ENCODE results near the gene THRA.
A peak's percentile ranks its signal among the peaks of the same experiment; 100 is the strongest.

Gene THRA

DNA sequence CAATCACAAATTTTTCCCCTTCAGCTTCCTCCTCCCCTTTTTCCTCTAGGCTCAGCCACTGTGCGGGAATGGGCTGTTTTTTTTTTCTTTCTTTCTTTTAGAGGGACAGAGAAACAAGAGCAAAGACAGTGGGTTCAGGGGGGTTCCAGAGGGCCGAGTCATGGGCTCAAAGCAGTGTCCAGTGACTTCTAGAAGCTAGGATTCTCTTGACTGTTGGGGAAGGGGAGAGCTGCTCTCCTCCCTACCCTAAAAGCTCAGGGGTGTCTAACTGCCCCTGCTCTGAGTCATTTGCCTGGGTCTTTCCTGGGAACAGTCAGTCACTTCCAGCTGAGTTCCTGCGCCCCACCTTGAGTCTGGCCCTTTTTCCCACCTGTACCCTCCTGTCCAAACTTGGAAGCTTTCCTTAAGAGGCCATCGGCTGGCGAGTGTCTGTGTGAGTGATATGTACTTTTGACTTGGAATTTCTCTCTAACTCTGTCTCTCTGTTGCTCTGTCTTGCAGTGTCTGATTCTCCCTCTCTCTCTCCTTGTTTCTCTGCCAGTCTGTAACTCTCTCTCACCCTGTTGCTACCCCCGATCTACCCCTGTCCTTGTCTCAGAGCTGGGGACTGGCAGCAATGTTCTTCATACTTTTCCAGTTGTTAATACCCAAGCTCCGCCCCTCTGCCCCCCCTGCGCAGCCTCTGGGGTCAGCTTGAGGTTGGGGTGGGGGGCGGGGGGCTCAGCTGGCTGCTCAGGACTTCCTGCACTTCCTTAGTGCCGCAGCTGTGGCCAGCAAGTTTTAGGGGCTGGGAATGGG is 2.4 kb downstream of the THRA start:
- DNase-seq = peak; percentile 75

DNA sequence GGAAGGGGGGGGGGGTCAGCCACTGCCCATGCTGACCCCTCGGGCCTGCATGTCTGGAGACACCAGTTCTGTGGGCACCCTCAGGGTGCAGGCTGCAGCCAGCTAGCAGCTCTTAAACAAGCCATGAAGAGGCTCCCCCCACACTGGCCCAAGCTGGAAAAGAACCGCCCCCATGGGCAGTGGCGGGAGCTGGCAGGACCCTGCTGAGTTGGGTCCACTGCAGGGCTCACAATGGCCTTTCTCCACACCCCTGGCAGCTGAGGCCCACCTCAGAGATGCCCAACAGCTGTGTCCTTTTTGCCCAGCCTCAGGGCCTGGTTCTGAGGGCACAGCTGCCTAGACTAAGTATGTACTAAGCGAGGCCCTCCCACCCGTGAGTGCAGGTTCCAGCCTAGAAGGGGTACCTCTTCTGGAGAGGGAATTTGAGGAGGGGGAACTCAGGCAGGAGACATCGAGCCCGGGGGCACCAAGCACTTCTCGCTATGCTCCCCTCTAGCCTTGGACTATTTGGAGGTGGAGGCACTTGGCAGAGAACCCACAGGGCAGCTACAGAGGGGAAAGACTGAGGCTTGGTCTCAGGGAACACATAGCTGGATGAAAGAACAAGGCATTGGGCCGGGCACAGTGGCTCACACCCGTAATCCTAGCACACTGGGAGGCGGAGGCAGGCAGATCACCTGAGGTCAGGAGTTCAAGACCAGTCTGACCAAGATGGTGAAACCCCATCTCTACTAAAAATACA is 3.2 kb downstream of the THRA start:
- DNase-seq = no peak

DNA sequence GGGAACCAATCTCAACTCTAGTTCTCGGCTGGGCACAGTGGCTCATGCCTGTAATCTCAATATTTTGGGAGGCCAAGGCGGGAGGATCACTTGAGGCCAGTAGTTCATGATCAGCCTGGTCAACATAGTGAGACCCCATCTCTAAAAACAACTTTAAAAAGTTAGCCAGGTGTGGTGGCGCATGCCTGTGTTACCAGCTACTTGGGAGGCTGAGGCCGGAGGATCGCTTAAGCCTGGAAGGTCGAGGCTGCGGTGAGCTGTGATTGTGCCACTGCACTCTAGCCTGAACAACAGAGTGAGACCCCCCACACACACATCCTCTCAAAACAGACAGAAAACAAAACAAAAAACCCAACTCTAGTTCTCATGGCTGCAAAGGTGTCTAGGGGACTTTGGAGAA is 4.9 kb downstream of the THRA start:
- no peak for DNase-seq

DNA sequence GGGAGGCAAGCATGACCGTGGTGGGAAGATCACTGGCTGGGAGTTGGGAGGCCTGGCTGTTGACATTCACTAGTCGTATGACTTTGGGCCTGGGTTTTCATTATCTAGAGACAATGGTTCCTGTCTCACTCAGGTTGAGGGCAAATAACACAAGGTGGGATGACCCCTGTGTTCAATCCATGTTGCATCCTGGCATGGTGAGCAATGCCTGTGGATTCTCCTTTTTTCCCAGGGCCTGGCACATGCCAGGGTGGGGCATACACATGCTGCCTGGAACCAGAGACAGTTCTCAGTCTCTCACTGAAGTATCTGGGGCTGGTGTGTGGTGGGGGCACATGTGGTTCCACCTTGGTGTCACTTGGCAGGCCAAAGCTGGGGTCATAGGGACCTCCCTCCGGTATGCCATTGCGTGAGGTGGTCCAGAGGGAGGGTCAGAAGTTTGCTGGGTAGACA is 5.4 kb downstream of the THRA start:
- no peak for DNase-seq

DNA sequence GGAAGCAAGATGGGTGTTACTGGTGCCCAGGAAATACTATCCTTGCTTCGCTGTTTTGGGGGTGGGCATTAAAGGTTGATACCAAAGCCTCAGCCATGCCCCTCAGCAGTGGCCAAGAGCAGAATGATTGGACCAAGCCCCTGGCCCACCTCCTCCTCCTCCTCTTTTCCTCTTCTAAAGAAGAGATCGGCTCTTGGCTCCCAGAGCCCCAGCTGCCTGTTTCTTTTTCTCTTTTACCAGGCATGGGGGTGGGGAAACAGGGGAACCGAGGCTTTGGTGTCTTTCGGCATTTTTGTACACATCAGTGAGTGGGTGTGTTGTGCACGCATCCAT is 5.8 kb downstream of the THRA start:
- DNase-seq = no peak

DNA sequence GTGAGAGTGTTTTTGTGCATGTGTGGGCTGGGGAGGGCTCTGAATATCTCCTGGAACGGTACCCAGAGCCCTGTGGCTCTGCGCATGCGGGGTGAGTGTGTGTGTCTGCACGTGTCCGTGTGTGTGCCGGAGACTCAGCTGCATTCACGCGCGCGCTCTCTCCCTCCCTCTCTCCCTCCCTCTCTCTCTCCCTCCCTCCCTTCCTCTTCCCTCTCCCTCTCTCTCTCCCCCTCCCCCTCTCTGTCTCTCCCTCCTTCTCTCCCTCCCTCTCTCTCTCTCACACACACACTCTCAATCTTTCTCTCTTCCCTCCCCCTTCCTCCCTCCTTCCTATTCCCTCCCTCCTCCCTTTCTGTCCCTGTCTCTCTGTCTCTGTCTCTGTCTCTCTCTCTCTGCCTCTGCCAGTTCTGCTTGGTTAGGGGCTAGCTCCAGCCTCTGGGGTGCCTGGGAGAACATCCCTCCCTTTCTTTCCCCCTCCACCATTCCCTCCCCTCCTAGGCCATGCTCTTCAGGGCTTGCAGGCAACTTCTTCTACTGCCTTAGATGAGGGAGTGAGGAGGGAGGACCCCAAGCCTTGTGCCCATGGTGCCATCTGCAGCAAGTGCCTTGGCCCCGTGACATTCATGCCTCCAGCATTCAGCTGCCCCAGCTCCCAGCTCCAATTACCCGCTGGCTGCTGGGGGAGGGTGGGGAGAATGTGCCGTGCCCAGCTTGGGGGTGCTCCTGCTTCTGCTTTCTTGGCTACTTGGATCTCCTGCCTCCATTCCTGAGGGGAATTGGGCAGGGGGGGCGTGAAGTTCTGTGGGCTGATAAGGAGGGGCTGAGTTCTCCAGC is 6.4 kb downstream of the THRA start:
- peak; percentile 90 for DNase-seq

DNA sequence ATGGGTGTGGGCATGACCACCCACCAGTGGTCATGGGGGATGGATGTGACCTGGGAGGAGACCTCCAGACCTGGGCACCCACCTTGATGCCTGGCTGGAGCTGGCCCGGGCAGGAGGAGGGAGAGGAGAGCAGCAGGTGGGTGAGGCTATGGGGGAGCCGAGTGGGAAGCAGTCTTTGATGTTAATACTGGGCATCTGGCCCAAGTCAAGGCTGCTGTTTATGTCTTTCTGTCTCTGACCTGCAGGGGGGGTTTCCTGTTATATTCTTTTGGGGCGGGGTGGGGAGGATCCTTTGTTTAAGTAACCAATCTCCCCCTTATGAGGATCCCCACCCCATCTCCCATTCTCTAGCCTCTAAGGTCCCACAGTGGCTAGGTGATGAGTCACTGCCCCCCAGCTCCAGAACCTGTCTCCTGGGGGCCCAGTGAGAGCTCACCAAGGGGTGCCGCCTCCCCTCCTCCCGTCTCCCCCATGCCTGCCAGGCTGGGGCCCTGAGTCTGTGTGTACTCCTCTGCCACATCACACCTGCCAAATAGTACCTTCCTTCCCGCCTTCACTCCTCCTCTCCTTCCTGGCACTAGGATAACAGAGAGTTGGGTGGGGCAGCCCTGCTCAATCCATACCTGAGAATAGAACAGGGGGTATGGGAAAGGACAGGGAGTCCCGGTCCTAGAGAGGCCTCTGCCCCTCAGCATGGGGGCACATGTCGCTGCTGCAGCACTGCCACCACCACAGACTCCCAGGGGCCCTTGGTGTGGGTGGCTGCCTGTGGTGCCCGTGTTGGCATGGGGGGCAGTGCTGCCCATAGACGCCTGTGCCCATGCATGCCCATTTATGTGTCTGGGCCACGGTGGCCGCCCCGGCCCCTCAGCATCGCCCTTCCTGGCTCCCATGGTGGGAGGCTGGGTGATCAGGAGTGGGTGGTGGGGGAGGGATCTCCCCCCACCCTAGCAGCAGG is 7.3 kb downstream of the THRA start:
- peak; percentile 56 for DNase-seq

DNA sequence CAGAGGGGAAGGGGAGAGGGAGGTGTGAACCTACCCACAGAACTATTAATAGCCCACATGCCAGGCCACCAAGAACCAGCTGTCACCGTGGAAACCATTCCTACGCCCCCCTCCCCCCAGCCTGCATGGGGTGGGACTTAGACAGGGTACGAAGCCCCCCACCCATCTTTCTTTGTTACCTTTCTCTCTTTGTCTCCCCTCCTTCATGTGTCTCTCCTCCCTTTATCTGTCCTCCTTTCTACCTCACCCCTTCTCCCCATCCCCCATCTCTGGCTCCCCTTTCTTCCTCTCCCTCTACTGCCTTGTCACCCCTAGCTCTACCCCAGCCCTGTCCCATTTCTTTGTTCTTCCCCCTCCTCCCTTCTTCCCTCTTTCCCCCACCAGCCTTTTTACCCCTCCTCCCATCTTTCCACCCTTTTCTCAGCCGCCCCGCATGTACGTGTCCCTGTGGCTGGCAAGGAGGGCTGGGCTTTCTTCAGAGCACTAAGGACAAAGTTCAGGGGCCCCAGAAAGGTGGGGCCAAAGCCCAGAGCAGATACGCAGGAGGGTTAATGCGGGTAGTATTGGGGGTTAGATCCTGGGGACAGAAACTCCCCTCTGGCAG is 8.0 kb downstream of the THRA start:
- DNase-seq = no peak

DNA sequence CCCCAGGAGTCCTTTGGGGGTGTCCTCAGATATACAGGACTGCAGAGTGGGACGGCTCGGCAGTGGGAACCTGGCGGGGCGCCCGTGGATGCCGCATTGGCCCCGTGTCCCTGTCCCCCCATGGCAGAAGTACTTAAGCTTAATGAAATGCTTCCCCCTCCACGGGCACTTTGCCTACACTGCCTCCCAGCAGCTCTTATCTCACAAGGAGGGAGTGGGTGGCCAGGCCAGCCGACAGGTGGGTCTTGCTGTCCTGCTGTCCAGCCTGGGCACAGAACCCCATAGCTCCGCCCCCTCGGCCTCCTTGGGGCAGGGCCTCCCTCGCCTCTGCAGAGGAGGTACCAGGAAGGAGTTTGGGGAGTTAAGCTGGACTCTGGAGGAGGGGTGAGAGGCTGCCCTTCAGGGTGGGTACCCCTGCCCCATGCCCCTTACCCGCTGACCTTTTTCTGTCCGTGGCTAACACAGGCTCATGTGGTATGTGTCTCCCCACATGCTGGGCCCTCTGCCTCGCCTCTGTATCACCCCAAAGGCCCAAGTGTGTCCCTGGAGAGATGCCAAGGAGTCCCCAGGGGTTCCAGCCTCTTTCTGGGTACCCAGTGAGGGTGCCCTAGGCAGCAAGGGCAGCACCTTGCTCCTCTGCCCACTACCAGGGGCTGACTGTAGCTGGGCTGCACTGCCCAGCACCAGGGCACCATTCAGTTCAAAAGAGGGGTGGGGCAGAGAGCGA is 8.7 kb downstream of the THRA start:
- no peak for DNase-seq

DNA sequence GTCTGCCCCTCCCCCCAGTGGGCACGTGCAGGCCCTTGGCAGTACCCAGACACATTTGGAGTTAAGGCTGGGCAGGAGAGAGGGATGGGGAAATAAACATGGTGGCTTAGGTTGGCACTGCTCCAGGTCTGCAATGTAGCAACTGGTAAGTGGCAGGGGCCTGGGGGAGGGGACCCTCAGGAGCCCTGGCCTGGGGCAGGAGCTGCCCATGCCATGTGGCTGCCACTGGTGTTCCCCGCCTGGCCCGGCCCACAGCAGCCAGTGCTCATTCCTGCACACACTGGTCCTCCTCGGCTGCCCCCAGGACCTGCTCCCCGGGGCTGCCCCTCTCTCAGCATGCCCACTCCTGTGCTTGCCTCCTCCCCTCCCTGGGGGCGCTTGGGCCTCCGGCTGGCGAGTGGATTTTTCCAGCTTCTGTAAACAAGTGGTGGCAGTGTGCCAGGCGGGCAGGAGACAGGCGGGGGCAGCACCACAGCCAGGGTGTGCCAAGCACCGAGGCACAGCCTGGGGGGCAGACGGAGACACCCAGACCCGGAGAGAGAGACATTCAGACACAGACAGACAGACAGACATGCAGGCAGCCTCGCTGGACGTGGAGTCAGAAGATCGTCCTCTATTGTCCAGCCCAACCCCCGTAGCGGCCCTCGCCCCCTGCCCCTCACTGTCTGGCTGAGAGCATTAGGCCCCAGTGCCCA is 9.4 kb downstream of the THRA start:
- DNase-seq = peak; percentile 47

DNA sequence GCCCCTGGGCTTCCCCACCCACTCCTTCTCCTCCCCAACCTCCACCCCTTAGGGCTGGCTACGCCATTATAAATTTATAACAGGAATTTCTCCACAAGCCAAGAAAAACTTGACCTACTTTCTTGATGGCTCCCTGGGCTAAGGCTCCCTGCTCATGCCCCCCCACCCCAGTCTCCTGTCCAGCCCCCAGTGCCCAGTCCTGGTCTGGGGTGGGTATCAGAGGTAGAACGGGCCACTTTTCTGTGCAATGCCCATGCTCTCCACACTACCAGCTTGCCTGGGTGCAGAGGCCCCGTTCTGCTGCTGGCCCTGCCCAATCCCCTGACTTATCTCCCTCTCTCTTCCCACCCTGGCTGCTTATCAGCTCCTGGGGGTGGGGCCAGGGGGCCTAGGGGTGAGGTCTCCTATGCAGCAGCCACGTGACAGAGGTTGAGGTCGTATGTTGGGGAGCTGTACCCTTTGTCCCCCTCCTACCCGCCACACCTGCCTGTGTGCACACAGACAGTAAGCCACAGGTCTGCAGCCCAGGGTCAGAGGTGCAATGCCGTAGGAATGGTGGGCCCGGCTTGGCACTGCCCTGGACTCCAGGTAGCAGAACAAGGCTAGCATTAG is 10.1 kb downstream of the THRA start:
- no peak for DNase-seq

DNA sequence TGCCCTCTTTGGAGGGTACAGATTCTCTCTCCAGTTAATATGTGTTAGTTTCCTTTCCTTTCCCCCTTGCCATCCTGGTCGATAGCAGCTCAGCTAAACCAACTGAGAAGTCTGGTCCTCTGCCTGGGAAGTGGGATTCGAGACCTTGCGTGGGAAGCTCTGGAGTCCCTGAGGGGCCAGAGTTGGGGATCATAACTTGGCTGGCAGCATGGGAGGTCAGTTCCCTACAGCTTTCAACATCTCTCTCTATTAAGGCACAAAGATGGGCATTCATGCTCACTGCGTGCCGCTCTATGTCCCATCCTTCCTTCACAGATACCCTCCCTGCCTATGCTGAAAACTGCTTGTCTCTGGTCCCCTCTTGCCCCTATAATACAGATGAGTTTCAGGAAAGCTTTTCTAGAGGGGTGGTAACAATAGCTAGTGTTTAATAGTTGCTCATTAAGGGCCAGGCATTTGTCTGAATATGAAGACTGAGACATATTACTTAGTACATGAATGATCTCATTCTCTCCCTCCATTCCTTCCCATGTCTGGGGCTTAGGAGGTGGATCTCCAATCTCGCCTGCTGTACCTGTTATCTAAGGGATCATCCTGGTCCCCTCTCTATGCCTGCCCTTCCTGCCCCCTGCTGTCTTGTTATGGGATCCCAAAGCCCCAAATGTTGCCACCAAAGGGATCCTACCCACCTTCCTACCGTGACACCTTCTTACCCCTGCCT is 10.8 kb downstream of the THRA start:
- DNase-seq = no peak

DNA sequence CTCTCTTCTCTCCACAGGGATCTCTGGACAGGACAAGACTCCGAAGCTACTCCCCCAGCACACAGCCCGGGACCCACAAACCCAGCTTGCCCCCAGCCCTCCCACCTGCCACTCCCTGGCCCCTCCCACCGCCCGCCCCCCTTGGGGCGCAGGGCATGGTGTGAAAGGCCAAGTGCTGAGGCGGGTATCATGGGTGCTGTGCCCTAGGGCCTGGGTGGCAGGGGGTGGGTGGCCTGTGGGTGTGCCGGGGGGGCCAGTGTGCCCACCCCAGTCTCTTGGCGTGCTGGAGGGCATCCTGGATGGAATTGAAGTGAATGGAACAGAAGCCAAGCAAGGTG is 11.4 kb downstream of the THRA start:
- DNase-seq = no peak

DNA sequence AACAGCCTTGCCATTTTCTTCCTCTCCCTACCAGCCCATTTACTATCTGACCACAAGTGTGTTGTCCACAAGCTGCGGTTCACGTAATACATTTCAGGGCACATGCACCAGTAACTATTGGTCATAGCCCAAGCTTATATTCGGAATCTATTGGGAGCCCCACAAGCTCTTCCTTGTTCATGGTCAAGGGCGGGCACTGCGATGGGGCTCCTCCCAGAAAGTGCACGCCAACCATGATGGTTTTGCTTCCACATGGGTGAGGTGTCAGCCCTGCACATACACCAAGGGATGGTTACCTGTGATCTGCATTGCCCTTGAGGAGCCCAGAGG is 12.1 kb downstream of the THRA start:
- no peak for DNase-seq

DNA sequence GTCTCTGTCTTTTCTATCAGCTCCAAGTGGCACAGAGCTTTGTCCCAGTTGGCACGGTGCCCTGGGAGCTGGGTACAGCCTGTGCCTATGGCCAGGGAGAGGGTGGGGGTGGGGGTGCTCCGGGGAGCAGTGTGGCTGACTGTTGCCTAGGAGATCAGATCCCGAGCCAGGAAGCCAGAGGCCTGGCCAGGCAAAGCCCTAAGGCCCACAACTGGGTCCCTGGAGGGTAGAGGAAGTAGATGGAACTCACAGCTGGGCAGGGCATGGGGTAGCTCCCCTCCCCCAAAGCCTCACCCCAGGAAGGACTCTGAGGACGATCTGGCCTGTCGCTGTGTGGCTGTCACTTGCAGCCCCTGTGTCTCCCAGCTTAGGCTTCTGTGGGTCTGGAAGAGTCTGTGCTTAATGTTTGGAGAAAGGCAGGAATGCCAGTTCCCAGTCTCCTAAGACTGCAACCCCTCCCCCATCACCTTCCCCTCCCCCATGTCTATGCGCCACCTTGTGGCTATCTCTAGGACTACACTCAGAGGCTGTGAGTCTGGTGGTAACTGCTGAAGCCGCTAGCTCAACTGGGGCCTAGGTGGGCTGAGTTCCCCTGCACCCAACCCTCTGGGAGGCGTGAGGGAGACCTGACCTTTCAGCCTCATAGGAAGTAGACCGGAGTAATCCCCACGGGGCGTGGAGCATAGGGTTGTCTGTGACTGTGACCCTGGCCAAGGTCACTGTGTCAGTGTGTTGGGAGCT is 12.6 kb downstream of the THRA start:
- peak; percentile 72 for DNase-seq

DNA sequence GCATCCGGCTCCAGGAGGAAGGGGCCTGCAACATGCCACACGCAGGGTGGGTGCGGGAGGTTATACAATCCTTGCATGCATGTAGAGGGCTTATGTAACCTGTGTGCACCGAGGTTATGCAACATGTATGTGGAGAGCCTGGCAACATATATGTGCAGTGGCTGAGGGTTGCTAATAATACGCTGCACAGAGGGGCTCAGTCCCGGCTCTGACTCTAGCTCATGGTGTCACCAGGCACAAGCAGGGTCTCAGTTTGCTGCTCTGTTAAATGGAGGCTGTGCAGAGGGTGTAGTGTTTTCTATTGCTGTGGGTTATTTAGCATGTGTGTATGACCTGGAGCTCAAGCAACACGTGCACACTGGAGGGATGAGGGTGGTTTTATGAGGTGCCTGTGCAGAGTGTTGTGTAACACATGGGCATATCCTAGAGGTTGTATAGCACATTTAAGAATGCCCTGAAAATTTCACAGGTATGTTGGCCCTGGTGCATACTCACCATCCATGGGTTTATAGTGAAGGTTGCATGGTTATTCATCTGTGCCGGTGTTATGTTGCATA is 13.3 kb downstream of the THRA start:
- no peak for DNase-seq

DNA sequence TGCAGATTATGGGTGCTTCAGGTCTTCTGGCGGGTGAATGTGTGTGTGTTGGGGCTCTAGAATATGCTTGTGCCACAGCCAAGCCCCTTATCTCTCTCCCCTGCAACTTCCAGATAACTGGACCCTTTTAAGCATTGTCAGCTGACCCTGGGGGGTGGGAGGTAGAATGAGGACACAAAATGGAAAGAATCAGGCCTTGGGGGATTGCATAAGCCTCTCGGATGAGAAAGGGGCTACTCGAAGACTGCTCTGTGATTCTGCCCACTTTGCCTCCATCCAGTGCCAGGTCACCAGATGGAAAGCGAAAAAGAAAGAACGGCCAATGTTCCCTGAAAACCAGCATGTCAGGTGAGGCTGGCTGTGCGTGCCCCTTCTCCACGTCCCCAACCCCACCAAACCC is 13.8 kb downstream of the THRA start:
- DNase-seq = no peak

DNA sequence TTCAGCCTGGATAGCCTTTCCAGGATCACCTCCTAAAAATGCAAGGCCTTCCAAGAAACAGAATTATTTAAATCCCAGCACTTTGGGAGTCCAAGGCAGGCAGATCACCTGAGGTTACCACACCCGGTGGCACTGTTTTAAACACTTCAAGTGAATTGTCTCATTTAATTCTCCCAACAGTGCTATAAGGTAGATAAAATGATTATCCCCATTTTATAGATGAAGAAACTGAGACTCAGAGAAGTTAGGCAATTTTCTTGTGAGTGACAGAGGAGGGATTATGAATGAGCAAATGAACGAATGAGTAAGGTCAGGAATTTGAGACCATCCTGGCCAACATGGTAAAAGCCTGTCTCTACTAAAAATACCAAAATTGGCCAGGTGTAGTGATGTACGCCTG is 16.8 kb downstream of the THRA start:
- no peak for DNase-seq
